Psoas muscle (tissue), 8 donors: ENCODE data around the gene FANCB. TPM values are rescaled to one million over a fixed set of nuclear protein-coding genes. Genes with fewer than 3 reads are reported as not detected.

Experiments
- ATAC-seq, 4 donors: fragments of 200-7000 bp; cut with Tn5 transposase; one replicate each; pipeline ENCODE4 v1.9.1; 2020; ENCODE audit warnings: moderate library complexity in 3 of 4, mild to moderate bottlenecking in 2 of 4
- DNase-seq, 2 donors: peaks; one replicate each; pipeline ENCODE4 v3.0.0-alpha.2; 2020
- H3K27ac ChIP-seq: fragments of 200-600 bp; one replicate; pipeline ENCODE4 v1.8.0; 2022
- H3K27me3 ChIP-seq, 3 donors: fragments of 200-600 bp in 1 of 3; one replicate each; pipeline versions ENCODE4 v1.6.1 to v1.8.0; 2013 to 2022; ENCODE audit warnings: low read length in 2 of 3, mild to moderate bottlenecking in 2 of 3, moderate library complexity in 1 of 3; ENCODE audit not compliant: insufficient read depth in 3 of 3
- H3K36me3 ChIP-seq, 2 donors: fragments of 200-600 bp in 1 of 2; one replicate each; pipeline versions ENCODE4 v1.6.1 to v1.8.0; 2013 to 2022; ENCODE audit warnings: low read depth in 1 of 2, mild to moderate bottlenecking in 1 of 2, moderate library complexity in 1 of 2; ENCODE audit not compliant: insufficient read depth in 1 of 2
- H3K4me1 ChIP-seq: fragments of 200-600 bp; one replicate; pipeline ENCODE4 v1.8.0; 2022
- H3K4me3 ChIP-seq: fragments of 200-600 bp; one replicate; pipeline ENCODE4 v1.8.0; 2022; ENCODE audit warnings: mild to moderate bottlenecking
- H3K9me3 ChIP-seq: fragments of 200-600 bp; one replicate; pipeline ENCODE4 v1.8.0; 2022
- WGBS, 3 donors: extraction: QIAGEN DNeasy Blood & Tissue Kit; methylation state at CpG; one replicate each; pipeline versions ENCODE4 v1.1.6 to v1.1.7; 2013; 5-methylcytosine and 5-hydroxymethylcytosine counted together
- intact Hi-C, 2 donors: fragments of 100-400 bp; cut with DNase I; formaldehyde crosslinking; loops; one replicate each; pipeline versions ENCODE4 v1.11.0 to v1.14.2; 2022
- polyA plus RNA-seq, 3 donors: library from polyadenylated mRNA; stranded (reverse); fragments of 200-250 nt; gene quantifications; one replicate each; pipeline ENCODE4 v1.2.3, GENCODE V29; 2013
- total RNA-seq, 4 donors: library from RNA; stranded (reverse); fragmentation: NEBNext Ultra II Directional in 2 of 4; extraction: Animal tissue kit (Norgen Biotek cat#: 25700) in 2 of 4; gene quantifications; one replicate each; pipeline versions ENCODE4 v1.2.1 to v1.2.4, GENCODE V29; 2021 to 2023
- TF ChIP-seq, protein P1 (sequence below): fragments of 200-600 bp; IDR thresholded peaks from one replicate; pipeline ENCODE4 v1.8.0; 2022; ENCODE audit warnings: antibody characterized with exemption
- donor health status: healthy with polysubstance abuse.
- donor health status: DM: no; HTN: no; CAD: no; lungs with moderate emphysema.
- donor health status: Bipolar disorder and iron deficiency.
- donor health status: healthy.
- donor health status: DM: yes; HTN: yes; CAD: no.
- donor health status: DM: no; HTN: no; CAD: no.
- donor health status: DM: no; HTN: no; CAD: no.
- donor health status: DM: yes; HTN: yes; CAD: no.

FANCB gene
- total and polyA plus RNA-seq, 7 donors = 0.11 to 0.40 (median 0.20) TPM

DNA sequence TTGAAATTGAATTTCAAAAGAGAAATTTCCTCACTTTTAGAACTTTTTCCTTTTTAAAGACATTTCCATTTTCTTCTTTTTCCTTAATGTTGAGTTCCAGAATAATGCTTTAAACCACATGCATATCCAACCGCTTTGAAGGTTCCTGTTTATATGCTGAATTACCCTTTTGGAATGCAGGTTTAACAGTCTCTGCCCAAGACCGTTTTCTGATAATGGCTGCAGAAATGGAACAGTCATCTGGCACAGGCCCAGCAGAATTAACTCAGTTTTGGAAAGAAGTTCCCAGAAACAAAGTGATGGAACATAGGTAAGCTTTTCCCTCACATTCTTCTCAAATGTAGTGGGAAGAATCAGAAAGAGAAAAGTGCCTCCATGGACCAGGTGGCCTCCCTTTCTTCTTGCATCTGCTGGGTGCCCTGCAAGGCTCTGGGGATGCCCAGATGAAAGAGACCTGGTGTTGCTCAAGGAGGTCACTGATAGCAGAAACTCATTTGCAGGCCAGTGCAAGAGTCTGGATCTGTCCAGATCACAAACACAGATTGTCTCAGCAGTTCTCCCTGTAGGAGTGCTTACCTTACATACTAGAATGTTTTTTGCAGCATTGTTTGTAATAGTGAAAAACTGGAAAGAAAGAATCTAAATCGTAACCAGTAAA lies 43.3 kb upstream of the FANCB start:
- intact Hi-C loops = no loop called here
- Histone ChIP-seq H3K36me3 (peaks cover 0 to 49% of the 10 kb centered on the region in 2 donors), H3K4me1 (no peaks in the 10 kb centered on the region), H3K9me3 (no peaks in the 10 kb centered on the region), H3K4me3 (no peak overlapping the region), H3K27me3 (no peaks in the 10 kb centered on the region), H3K27ac (no peak overlapping the region)
- TF ChIP-seq, protein P1, sequence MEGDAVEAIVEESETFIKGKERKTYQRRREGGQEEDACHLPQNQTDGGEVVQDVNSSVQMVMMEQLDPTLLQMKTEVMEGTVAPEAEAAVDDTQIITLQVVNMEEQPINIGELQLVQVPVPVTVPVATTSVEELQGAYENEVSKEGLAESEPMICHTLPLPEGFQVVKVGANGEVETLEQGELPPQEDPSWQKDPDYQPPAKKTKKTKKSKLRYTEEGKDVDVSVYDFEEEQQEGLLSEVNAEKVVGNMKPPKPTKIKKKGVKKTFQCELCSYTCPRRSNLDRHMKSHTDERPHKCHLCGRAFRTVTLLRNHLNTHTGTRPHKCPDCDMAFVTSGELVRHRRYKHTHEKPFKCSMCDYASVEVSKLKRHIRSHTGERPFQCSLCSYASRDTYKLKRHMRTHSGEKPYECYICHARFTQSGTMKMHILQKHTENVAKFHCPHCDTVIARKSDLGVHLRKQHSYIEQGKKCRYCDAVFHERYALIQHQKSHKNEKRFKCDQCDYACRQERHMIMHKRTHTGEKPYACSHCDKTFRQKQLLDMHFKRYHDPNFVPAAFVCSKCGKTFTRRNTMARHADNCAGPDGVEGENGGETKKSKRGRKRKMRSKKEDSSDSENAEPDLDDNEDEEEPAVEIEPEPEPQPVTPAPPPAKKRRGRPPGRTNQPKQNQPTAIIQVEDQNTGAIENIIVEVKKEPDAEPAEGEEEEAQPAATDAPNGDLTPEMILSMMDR = no peak
- DNase-seq (no peak), ATAC-seq (no peak)
- 66 to 80% (median 75%) methylated on average over 3 of the region's 3 CpGs for WGBS, 3 donors

DNA sequence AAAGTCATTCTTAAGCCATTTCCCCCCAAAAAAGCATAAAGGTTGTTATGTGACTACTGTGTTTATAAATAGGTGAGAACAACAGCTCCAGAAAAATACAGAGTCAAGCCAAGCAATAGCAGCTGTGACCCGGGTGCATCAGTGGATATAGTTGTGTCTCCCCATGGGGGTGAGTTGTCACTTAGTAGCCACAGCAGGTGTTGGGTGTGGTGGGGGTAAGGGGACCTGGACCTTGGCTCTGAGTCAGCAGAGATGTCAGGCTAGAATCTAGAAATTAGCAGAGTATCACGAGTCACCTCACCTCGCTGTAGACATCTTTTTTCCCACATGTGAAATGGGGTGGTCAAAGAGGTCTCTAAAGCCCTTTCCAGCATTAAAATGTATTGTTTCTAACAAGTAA lies 42.7 kb upstream of the FANCB start:
- H3K4me1 ChIP-seq = no peaks in the 10 kb centered on the region
- 61 to 98% (median 81%) methylated on average over 3 of the region's 3 CpGs for WGBS, 3 donors
- H3K36me3 ChIP-seq = peaks cover 0 to 52% of the 10 kb centered on the region in 2 donors
- no peak overlapping the region for H3K27ac ChIP-seq
- H3K9me3 ChIP-seq = no peaks in the 10 kb centered on the region
- no peaks in the 10 kb centered on the region for H3K27me3 ChIP-seq
- TF ChIP-seq, protein P1 = no peak
- ATAC-seq (no peak), DNase-seq (no peak)
- intact Hi-C loops = no loop called here
- H3K4me3 ChIP-seq = no peak overlapping the region

DNA sequence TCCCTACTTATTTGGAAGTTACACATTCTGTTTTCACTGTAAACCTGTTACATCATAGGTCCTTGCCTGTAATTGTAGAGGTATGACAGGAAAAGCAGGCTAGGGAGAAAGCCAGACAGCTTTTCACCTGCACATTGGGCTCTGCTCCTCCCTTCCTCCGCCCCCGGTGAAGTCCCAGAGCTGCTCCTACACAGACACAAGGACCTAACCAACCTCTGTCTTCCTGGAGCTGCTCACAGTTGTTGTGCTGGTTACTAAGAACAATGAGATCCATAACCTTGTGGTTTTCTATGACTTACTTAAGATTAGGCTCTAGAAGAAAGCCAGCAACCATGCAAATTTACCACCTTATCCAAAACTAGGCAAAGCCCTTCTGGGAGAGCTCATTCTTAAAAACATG lies 40.4 kb upstream of the FANCB start:
- ATAC-seq = no peak
- no peaks in the 10 kb centered on the region for H3K4me1 ChIP-seq
- H3K9me3 ChIP-seq = no peaks in the 10 kb centered on the region
- H3K4me3 ChIP-seq = no peak overlapping the region
- TF ChIP-seq, protein P1 = no peak
- no peak overlapping the region for H3K27ac ChIP-seq
- 85 to 96% (median 95%) methylated on average over 2 of the region's 2 CpGs for WGBS, 3 donors
- H3K36me3 ChIP-seq = peaks cover 0 to 38% of the 10 kb centered on the region in 2 donors
- intact Hi-C loops = no loop called here
- no peak for DNase-seq
- no peaks in the 10 kb centered on the region for H3K27me3 ChIP-seq

DNA sequence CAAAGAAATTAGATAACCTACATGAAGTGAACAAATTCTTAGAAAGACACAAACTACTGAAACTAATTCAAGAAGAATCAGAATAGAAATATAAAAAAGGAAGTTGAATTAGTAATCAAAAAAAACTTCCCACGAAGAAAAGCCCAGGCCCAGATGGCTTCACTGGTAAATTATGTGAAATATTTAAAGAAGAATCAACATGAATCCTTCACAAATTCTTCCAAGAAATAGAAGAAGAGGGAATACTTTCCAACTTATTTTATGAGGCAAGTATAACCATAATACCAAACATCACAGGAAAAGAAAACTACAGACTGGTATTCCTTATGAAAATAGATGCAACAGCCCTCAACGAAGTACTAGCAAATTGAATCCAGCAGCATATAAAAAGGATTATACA lies 31.0 kb upstream of the FANCB start:
- 44 to 54% (median 51%) methylated on average over 2 of the region's 2 CpGs for WGBS, 3 donors
- Histone ChIP-seq H3K27ac (no peak overlapping the region), H3K27me3 (no peaks in the 10 kb centered on the region), H3K36me3 (peaks cover 0 to 11% of the 10 kb centered on the region in 2 donors), H3K9me3 (no peaks in the 10 kb centered on the region), H3K4me1 (no peaks in the 10 kb centered on the region), H3K4me3 (no peak overlapping the region)
- intact Hi-C loops = no loop called here
- TF ChIP-seq, protein P1 = no peak
- DNase-seq (no peak), ATAC-seq (no peak)

DNA sequence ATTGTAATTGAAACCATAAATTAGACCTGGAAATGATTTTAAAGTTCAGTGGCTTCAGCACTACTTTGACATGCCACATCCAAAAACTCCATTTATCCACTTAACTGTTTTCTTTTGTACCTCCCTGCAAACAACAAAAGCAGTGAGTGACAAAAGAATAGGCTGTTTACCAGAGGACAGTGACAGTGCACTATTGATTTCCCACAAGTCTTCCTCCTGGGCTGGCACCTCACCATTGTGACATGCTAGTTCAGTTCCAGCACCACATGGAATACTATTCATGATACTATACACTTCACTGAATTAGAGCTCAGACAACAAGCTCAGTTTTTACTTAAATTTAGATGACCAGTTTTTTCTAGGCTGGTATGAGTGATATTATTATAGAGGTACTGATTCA lies 29.7 kb upstream of the FANCB start:
- ATAC-seq (no peak), DNase-seq (no peak)
- intact Hi-C loops = no loop called here
- H3K27ac ChIP-seq = no peak overlapping the region
- peaks cover 0 to 11% of the 10 kb centered on the region in 2 donors for H3K36me3 ChIP-seq
- H3K27me3 ChIP-seq = no peaks in the 10 kb centered on the region
- H3K4me1 ChIP-seq = no peaks in the 10 kb centered on the region
- H3K4me3 ChIP-seq = no peak overlapping the region
- no peaks in the 10 kb centered on the region for H3K9me3 ChIP-seq
- TF ChIP-seq, protein P1 = no peak
